ENCODE results near the gene IQCM. TPM values are rescaled to one million over a fixed set of nuclear protein-coding genes. Genes with fewer than 3 reads are reported as not detected.

The IQCM gene
- total RNA-seq, 1 donor from 2014 or later = not detected

GRCh38 chr4:149781150-149781549 is 34.5 kb downstream of the IQCM start:
- DNase-seq (ENCODE audit: low spot score) = no peak

- DNase-seq (ENCODE audit: low spot score) = no peak
Measured at GRCh38 chr4:149768477-149768876, 47.2 kb downstream of the IQCM start.

- no peak for DNase-seq (ENCODE audit: low spot score)
Measured at GRCh38 chr4:149766135-149766534, 49.5 kb downstream of the IQCM start.

GRCh38 chr4:149765630-149766029 is 50.0 kb downstream of the IQCM start:
- DNase-seq (ENCODE audit: low spot score) = no peak

GRCh38 chr4:149755969-149756368 is 59.7 kb downstream of the IQCM start:
- no peak for DNase-seq (ENCODE audit: low spot score)

GRCh38 chr4:149754526-149754925 is 61.1 kb downstream of the IQCM start:
- no peak for DNase-seq (ENCODE audit: low spot score)

GRCh38 chr4:149752729-149753128 is 62.9 kb downstream of the IQCM start:
- DNase-seq (ENCODE audit: low spot score) = no peak

GRCh38 chr4:149751174-149751573 is 64.5 kb downstream of the IQCM start:
- no peak for DNase-seq (ENCODE audit: low spot score)

GRCh38 chr4:149749784-149750183 is 65.9 kb downstream of the IQCM start:
- DNase-seq (ENCODE audit: low spot score) = no peak

GRCh38 chr4:149747646-149748045 is 68.0 kb downstream of the IQCM start:
- DNase-seq (ENCODE audit: low spot score) = no peak

GRCh38 chr4:149746276-149746675 is 69.4 kb downstream of the IQCM start:
- DNase-seq (ENCODE audit: low spot score) = no peak

GRCh38 chr4:149741186-149741831 is 74.3 kb downstream of the IQCM start:
- DNase-seq (ENCODE audit: low spot score) = no peak

- DNase-seq (ENCODE audit: low spot score) = no peak
Measured at GRCh38 chr4:149738156-149738555, 77.5 kb downstream of the IQCM start.

- DNase-seq (ENCODE audit: low spot score) = no peak
Measured at GRCh38 chr4:149735796-149736195, 79.8 kb downstream of the IQCM start.

- no peak for DNase-seq (ENCODE audit: low spot score)
Measured at GRCh38 chr4:149728444-149728843, 87.2 kb downstream of the IQCM start.

- no peak for DNase-seq (ENCODE audit: low spot score)
Measured at GRCh38 chr4:149727663-149728062, 88.0 kb downstream of the IQCM start.

GRCh38 chr4:149723065-149723464 is 92.6 kb downstream of the IQCM start:
- DNase-seq (ENCODE audit: low spot score) = no peak

GRCh38 chr4:149719806-149720205 is 95.8 kb downstream of the IQCM start:
- DNase-seq (ENCODE audit: low spot score) = no peak

- no peak for DNase-seq (ENCODE audit: low spot score)
Measured at GRCh38 chr4:149719357-149719756, 96.3 kb downstream of the IQCM start.

- no peak for DNase-seq (ENCODE audit: low spot score)
Measured at GRCh38 chr4:149718500-149718899, 97.1 kb downstream of the IQCM start.

- DNase-seq (ENCODE audit: low spot score) = no peak
Measured at GRCh38 chr4:149716728-149717127, 98.9 kb downstream of the IQCM start.

- no peak for DNase-seq (ENCODE audit: low spot score)
Measured at GRCh38 chr4:149715822-149716585, 99.6 kb downstream of the IQCM start.

GRCh38 chr4:149713031-149713430 is 102.6 kb downstream of the IQCM start:
- no peak for DNase-seq (ENCODE audit: low spot score)
